H9 (cell line): Measurements from ENCODE around the gene ZBP1. TPM values are rescaled to one million over a fixed set of nuclear protein-coding genes. Genes with fewer than 3 reads are reported as not detected.

Experiments used
- DNase-seq: peaks from one replicate; pipeline ENCODE4 v3.0.0-alpha.2; 2017
- H2AFZ ChIP-seq: one replicate; pipeline ENCODE4 v1.6.1; 2013; ENCODE audit warnings: mild to moderate bottlenecking, low read length, control low read depth, moderate library complexity
- H2AK5ac ChIP-seq: 2 replicates; pipeline ENCODE4 v1.6.1; 2013; ENCODE audit warnings: low read length, control low read depth, mixed read lengths; ENCODE audit not compliant: insufficient read length
- H2BK120ac ChIP-seq: one replicate; pipeline ENCODE4 v1.6.1; 2013; ENCODE audit warnings: low read depth, mild to moderate bottlenecking, low read length, control low read depth, inconsistent platforms; ENCODE audit not compliant: poor library complexity, severe bottlenecking
- H2BK12ac ChIP-seq: 2 replicates; pipeline ENCODE4 v1.6.1; 2013; ENCODE audit warnings: low read length, control low read depth, mixed read lengths, low read depth; ENCODE audit not compliant: insufficient read length
- H2BK15ac ChIP-seq: 2 replicates; pipeline ENCODE4 v1.6.1; 2013; ENCODE audit warnings: low read depth, low read length, control low read depth
- H2BK20ac ChIP-seq: one replicate; pipeline ENCODE4 v1.6.1; 2013; ENCODE audit warnings: low read depth, mild to moderate bottlenecking, low read length, control low read depth, inconsistent platforms; ENCODE audit not compliant: poor library complexity, severe bottlenecking
- H2BK5ac ChIP-seq: 2 replicates; pipeline ENCODE4 v1.6.1; 2013; ENCODE audit warnings: low read length, control low read depth, mixed read lengths; ENCODE audit not compliant: insufficient read length
- H3K14ac ChIP-seq: 2 replicates; pipeline ENCODE4 v1.6.1; 2013; ENCODE audit warnings: low read length, control low read depth; ENCODE audit not compliant: insufficient read depth
- H3K18ac ChIP-seq: 2 replicates; pipeline ENCODE4 v1.6.1; 2013; ENCODE audit warnings: low read depth, mild to moderate bottlenecking, mixed read lengths, low read length, control low read depth; ENCODE audit not compliant: insufficient read length
- H3K23ac ChIP-seq: 2 replicates; pipeline ENCODE4 v1.6.1; 2013; ENCODE audit warnings: low read length, control low read depth, mixed read lengths, low read depth; ENCODE audit not compliant: insufficient read length
- H3K23me2 ChIP-seq: 2 replicates; pipeline ENCODE4 v1.6.1; 2013; ENCODE audit warnings: low read depth, mild to moderate bottlenecking, mixed read lengths, low read length, control low read depth; ENCODE audit not compliant: insufficient read length, poor library complexity, severe bottlenecking
- H3K27ac ChIP-seq: 2 replicates; pipeline ENCODE4 v1.5.1; 2013; ENCODE audit warnings: low read length, control low read depth, mixed read lengths, low read depth; ENCODE audit not compliant: insufficient read length
- H3K27me3 ChIP-seq: 2 replicates; pipeline ENCODE4 v1.6.1; 2013; ENCODE audit warnings: low read length, control low read depth, inconsistent platforms; ENCODE audit not compliant: insufficient read depth
- H3K4ac ChIP-seq: 2 replicates; pipeline ENCODE4 v1.6.1; 2013; ENCODE audit warnings: low read depth, mild to moderate bottlenecking, control low read depth, inconsistent platforms, low read length, moderate library complexity
- H3K4me1 ChIP-seq: 2 replicates; pipeline ENCODE4 v1.6.1; 2013; ENCODE audit warnings: low read length, control low read depth, inconsistent platforms; ENCODE audit not compliant: insufficient read depth
- H3K4me2 ChIP-seq: 2 replicates; pipeline ENCODE4 v1.6.1; 2013; ENCODE audit warnings: low read length, control low read depth, mixed read lengths; ENCODE audit not compliant: insufficient read length, insufficient read depth
- H3K56ac ChIP-seq: 2 replicates; pipeline ENCODE4 v1.6.1; 2013; ENCODE audit warnings: low read depth, mild to moderate bottlenecking, mixed read lengths, low read length, control low read depth; ENCODE audit not compliant: insufficient read length
- H3K79me1 ChIP-seq: 2 replicates; pipeline ENCODE4 v1.6.1; 2013; ENCODE audit warnings: low read depth, mild to moderate bottlenecking, moderate library complexity, low read length, control low read depth, inconsistent platforms; ENCODE audit not compliant: insufficient read depth, poor library complexity, severe bottlenecking
- H3K79me2 ChIP-seq: 2 replicates; pipeline ENCODE4 v1.6.1; 2013; ENCODE audit warnings: low read length, control low read depth, inconsistent platforms; ENCODE audit not compliant: insufficient read depth
- H3K9ac ChIP-seq: 2 replicates; pipeline ENCODE4 v1.6.1; 2013; ENCODE audit warnings: low read length, control low read depth, mixed read lengths; ENCODE audit not compliant: insufficient read length; ENCODE audit errors: extremely low read depth
- H3K9me3 ChIP-seq: one replicate; pipeline ENCODE4 v1.6.1; 2013; ENCODE audit warnings: low read depth, low read length, inconsistent platforms; ENCODE audit not compliant: control insufficient read depth
- H3T11ph ChIP-seq: one replicate; pipeline ENCODE4 v1.6.1; 2013; ENCODE audit warnings: mild to moderate bottlenecking, low read length, control low read depth, inconsistent platforms
- H4K20me1 ChIP-seq: one replicate; pipeline ENCODE4 v1.6.1; 2013; ENCODE audit not compliant: control insufficient read depth, insufficient read length, insufficient read depth
- H4K5ac ChIP-seq: 2 replicates; pipeline ENCODE4 v1.6.1; 2013; ENCODE audit warnings: low read depth, mild to moderate bottlenecking, mixed read lengths, low read length, control low read depth; ENCODE audit not compliant: insufficient read length
- H4K8ac ChIP-seq: replicated peaks from 2 replicates; pipeline ENCODE4 v1.6.1; 2013; ENCODE audit warnings: low read length, control low read depth, mixed read lengths, low read depth; ENCODE audit not compliant: insufficient read length
- H4K91ac ChIP-seq: 2 replicates; pipeline ENCODE4 v1.6.1; 2013; ENCODE audit warnings: low read depth, mild to moderate bottlenecking, moderate library complexity, mixed read lengths, low read length, control low read depth; ENCODE audit not compliant: insufficient read length
- H3K27ac Mint-ChIP-seq, 3 experiments: 2 replicates in 2 of 3; 3 replicates in 1 of 3; pipeline ENCODE4 v1.8.0; 2020 to 2021; ENCODE audit warnings: mixed read lengths in 3 of 3, mild to moderate bottlenecking in 1 of 3, moderate library complexity in 1 of 3
- H3K27me3 Mint-ChIP-seq: 2 replicates; pipeline ENCODE4 v1.8.0; 2021; ENCODE audit warnings: low read depth, mild to moderate bottlenecking, moderate library complexity, mixed read lengths
- H3K36me3 Mint-ChIP-seq, 3 experiments: 2 replicates in 2 of 3; 3 replicates in 1 of 3; pipeline ENCODE4 v1.8.0; 2020 to 2021; ENCODE audit warnings: low read depth in 3 of 3, mixed read lengths in 3 of 3; ENCODE audit not compliant: insufficient read depth in 1 of 3
- H3K4me1 Mint-ChIP-seq, 2 experiments: 2 replicates each; pipeline ENCODE4 v1.8.0; 2020; ENCODE audit warnings: mixed read lengths in 2 of 2
- H3K4me3 Mint-ChIP-seq, 2 experiments: 2 replicates in 1 of 2; 3 replicates in 1 of 2; pipeline ENCODE4 v1.8.0; 2020 to 2021; ENCODE audit warnings: mild to moderate bottlenecking in 2 of 2, mixed read lengths in 2 of 2, moderate library complexity in 1 of 2
- H3K9me3 Mint-ChIP-seq, 2 experiments: 2 replicates in 1 of 2; 3 replicates in 1 of 2; pipeline ENCODE4 v1.8.0; 2020; ENCODE audit warnings: mild to moderate bottlenecking in 2 of 2, mixed read lengths in 2 of 2, moderate library complexity in 1 of 2
- WGBS: extraction: QIAGEN DNeasy Blood & Tissue Kit; methylation state at CpG from one replicate; pipeline ENCODE4 v1.1.7; 2013; ENCODE audit warnings: missing lambda C conversion rate, low lambda C conversion rate, mixed read lengths; ENCODE audit not compliant: insufficient read length; ENCODE audit errors: extremely low coverage; 5-methylcytosine and 5-hydroxymethylcytosine counted together
- total RNA-seq: library from RNA; stranded (reverse); gene quantifications from 2 replicates; pipeline ENCODE4 v1.2.1, GENCODE V29; 2021
- TF ChIP-seq, protein P1 (sequence below): fragments of 200-600 bp; sonication (generic); conservative IDR thresholded peaks from 3 replicates; pipeline ENCODE4 v1.8.0; 2021; ENCODE audit warnings: antibody characterized with exemption, mild to moderate bottlenecking

Gene ZBP1
- total RNA-seq, 1 experiment from 2014 or later = not detected

DNA sequence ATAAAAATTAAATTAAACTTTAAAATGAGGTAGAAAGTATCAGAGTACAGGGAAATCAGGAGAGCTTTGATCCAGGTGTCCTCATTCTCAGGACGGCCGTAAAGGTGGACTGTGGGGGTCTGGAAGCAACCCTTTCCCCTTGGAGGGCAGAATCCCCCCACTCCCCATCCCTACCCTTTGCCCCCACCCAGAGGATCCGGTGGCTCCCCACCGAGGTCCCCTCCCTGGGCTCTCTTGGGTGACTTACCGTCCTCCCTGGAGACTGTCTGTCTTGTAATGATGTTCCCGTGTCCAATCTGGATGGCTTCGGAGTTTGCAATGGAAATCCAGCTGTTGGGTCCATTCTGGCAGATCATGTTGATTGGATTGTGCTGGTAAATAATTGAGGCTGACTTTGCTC, 7.3 kb downstream of the ZBP1 start:
- H3T11ph ChIP-seq = no peak overlapping the region
- no peak overlapping the region for H2BK5ac ChIP-seq
- no peaks in the 10 kb centered on the region for H3K9me3 Mint-ChIP-seq
- H3K27me3 ChIP-seq = no peaks in the 10 kb centered on the region
- H3K4me1 ChIP-seq = no peaks in the 10 kb centered on the region
- no peak overlapping the region for H2BK12ac ChIP-seq
- no peak overlapping the region for H3K56ac ChIP-seq
- no peaks in the 10 kb centered on the region for H3K79me1 ChIP-seq
- H3K4me1 Mint-ChIP-seq = peaks cover 6 to 10% of the 10 kb centered on the region in 2 experiments
- no peak for DNase-seq
- H2BK15ac ChIP-seq = no peak overlapping the region
- H3K27ac Mint-ChIP-seq = no peak overlapping the region
- no peak overlapping the region for H3K4me2 ChIP-seq
- TF ChIP-seq, protein P1, sequence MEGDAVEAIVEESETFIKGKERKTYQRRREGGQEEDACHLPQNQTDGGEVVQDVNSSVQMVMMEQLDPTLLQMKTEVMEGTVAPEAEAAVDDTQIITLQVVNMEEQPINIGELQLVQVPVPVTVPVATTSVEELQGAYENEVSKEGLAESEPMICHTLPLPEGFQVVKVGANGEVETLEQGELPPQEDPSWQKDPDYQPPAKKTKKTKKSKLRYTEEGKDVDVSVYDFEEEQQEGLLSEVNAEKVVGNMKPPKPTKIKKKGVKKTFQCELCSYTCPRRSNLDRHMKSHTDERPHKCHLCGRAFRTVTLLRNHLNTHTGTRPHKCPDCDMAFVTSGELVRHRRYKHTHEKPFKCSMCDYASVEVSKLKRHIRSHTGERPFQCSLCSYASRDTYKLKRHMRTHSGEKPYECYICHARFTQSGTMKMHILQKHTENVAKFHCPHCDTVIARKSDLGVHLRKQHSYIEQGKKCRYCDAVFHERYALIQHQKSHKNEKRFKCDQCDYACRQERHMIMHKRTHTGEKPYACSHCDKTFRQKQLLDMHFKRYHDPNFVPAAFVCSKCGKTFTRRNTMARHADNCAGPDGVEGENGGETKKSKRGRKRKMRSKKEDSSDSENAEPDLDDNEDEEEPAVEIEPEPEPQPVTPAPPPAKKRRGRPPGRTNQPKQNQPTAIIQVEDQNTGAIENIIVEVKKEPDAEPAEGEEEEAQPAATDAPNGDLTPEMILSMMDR = no peak
- no peaks in the 10 kb centered on the region for H3K36me3 Mint-ChIP-seq
- no peak overlapping the region for H2AK5ac ChIP-seq
- no peaks in the 10 kb centered on the region for H3K9me3 ChIP-seq
- no peak overlapping the region for H3K23ac ChIP-seq
- no peak overlapping the region for H2BK120ac ChIP-seq
- no peak overlapping the region for H4K5ac ChIP-seq
- H3K4me3 Mint-ChIP-seq = no peak overlapping the region
- no peak overlapping the region for H3K18ac ChIP-seq
- H3K14ac ChIP-seq = no peak overlapping the region
- H2AFZ ChIP-seq = no peak overlapping the region
- WGBS = no CpG with 5 or more reads among the region's 7 CpGs
- H2BK20ac ChIP-seq = no peak overlapping the region
- no peaks in the 10 kb centered on the region; the same call in none of the 2 replicates for H3K27me3 Mint-ChIP-seq
- H3K27ac ChIP-seq = no peak overlapping the region
- H4K20me1 ChIP-seq = no peaks in the 10 kb centered on the region
- no peaks in the 10 kb centered on the region for H3K23me2 ChIP-seq
- H4K8ac ChIP-seq = no peak overlapping the region
- no peak overlapping the region for H4K91ac ChIP-seq
- no peaks in the 10 kb centered on the region for H3K79me2 ChIP-seq
- H3K9ac ChIP-seq = no peak overlapping the region
- H3K4ac ChIP-seq = no peak overlapping the region
